ENCODE results near the gene PLCB1. TPM values are rescaled to one million over a fixed set of nuclear protein-coding genes. Genes with fewer than 3 reads are reported as not detected.

PLCB1 gene
- total RNA-seq, 1 donor from 2014 or later: 19.0 TPM

DNA sequence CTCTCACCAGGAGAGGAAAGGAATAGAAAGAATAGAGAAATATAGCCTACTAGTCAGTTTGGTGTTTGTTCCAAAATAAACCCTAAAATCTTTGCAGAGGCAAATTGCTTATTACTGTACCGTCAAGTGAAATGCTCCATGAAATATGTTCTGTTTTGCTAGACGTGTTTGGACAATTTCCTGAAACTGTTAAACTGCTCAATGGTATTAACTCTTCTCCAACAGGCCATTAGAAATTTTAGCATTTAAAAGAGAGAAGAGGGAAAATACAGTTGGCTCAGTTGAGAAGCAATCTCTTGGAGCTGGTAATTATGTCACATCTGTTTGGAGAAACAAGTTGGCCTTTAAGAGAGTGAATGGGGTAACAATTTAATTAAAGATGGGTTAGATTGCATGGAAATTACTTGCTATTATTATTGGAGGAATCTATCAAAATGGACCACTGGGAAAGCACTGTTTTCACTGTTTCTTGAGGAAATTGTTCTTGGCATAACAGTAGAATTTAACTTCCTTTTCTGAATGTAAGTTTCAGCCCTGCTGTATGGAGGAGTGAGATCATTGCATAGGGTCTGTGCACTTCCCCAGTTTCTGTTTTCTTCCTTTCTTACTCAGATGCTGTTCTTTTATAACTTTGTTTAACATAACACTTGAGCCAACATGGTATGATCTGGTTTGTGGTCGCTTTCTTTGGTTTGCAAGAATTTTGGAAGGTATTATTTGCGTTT lies 373.6 kb downstream of the PLCB1 start:
- no peak for DNase-seq (ENCODE audit: low spot score)

DNA sequence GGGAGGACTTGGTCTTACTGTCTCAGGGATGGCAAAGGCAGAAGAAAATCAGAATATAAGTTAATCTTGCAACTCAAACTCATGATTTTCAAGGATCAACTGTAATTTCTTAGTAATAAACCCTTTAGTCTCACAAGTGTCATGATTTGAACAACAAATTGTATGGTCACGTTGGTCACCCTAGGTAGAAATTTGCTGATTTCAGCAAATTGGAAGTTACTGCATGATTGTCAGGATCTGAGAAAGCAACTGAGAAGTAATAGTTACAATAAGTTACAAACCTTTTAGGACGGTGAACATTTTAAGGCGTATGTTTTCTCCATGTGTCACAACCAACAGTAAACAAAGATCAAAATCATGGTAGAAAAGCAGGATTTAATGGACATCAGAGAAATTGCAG lies 375.2 kb downstream of the PLCB1 start:
- DNase-seq (ENCODE audit: low spot score): no peak

DNA sequence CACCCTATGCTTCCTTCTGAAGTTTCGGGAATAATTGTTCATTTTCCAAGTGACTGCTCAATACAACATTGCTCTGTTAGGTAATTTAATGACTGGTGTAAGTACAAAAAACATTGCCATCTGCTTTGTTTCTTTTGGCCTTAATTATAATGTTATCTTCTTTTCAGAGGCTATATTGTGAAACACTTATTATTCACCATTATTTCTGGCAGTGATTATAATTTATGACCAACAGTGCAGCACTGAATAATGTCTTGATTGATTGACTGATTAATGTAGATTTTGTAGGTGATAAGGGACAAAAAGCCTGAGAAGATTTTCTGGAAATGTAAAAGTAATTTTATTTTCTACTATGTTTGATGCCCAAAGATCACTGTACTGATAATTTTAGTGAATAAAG lies 377.7 kb downstream of the PLCB1 start:
- no peak for DNase-seq (ENCODE audit: low spot score)

DNA sequence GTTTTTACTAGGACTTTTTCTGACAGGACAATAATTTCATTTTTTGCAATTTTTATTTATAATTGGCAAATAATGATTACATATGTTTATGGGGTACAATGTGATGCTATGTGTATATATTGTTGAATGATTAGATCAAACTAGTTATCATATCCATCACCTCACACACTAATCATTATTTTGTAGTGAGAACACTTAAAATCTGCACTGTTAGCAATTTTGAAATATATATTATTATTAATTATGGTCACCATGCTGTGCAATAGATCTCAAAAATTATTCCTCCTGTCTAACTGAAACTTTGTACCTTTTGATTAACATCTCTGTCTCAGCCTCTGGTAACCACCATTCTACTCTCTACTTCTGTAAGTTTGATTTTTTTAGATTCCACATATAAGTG lies 378.7 kb downstream of the PLCB1 start:
- DNase-seq (ENCODE audit: low spot score): no peak

DNA sequence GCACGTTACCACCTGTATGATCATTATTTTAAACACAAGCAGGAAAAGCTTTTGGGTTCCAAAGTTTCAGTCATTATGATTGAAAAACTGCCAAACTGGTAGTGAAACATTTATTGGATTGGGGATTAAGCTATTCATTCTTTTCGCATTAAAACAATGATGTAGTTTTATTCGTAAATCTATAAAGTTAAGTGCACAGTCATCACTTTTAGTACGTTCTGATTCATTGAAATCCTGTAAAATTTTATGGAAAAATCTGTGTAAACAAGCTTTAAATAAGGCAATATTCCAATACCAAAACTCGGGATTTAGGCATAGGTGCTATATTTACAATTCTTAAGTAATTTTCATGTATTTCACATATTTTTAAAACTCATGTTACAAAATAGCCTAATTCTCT lies 379.9 kb downstream of the PLCB1 start:
- no peak for DNase-seq (ENCODE audit: low spot score)

DNA sequence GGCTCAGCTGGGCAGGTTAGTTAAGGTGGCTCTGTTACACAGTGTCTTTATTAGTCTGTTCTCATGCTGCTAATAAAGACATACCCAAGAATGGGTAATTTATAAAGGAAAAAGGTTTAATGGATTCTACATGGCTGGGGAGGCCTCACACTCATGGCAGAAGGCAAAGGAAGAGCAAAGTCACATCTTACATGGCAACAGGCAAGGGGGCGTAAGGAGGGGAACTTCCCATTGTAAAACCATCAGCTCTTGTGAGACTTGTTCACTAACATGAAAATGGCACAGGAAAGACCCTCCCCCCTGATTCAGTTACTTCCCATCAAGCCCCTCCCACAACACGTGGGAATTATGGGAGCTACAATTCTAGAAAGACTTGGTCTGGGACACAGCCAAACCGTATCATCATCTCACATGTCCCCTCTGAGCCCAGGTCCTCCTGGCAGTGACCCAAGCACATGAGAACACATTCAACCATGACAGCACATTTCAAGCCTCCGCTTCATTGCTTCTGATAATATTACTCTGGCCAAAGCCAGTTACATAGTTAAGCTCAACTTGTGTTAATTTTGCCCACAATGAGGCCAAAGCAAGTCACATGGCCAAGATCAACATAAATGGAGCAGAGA lies 383.9 kb downstream of the PLCB1 start:
- DNase-seq (ENCODE audit: low spot score): no peak

DNA sequence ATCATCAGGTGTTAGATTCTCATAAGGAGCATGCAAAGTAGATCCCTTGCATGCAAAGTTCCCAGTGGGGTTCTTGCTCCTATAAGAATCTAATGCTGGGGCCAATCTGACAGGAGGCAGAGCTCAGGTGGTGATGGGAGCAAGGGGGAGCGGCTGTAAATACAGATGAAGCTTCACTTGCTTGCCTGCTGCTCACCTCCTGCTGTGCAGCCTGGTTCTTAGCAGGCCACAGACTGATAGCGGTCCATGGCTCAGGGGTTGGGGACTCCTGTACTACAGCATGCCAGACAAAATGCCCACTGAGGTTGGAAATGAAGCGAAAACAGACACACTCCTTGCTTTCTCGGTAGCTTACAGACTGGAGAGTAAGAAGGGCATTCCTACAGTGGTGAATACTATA lies 386.8 kb downstream of the PLCB1 start:
- DNase-seq (ENCODE audit: low spot score): no peak

DNA sequence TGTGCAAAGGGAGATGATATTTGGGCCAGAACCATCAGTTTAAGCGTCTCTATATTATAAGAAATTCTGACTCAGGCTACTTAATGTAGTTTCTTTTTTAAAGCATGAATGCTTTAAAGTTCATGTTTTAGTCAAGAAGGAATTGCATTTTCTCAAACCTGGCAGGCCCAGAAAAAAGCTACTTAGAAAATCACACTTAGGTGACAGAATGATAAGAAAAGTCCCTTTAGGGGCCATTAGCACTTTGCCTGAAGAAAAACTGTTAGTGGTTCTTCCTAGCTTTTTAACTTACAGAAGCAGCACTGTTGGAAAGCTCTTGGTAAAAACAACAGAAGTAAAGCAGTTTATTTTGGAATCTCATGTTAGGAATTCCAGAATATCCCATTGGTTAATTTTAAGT lies 387.8 kb downstream of the PLCB1 start:
- DNase-seq (ENCODE audit: low spot score): no peak

DNA sequence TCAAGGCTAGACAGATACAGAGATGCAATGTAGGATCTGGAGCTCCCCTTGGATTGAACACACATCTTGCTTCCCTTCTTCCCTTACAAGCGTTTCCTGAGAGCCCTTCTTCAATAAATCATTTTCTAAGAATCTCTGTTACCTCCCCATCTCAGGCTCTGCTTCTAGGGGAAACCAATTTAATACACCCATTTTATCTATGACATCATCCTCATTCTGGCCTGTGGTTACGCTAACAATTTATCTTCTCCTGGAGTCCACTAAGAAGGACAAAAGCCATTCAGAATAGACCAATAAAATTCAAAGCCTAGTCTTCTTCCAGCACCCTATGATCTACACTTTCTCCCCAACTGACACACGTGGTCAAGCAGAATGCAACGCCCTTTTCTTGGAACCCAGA lies 390.1 kb downstream of the PLCB1 start:
- DNase-seq (ENCODE audit: low spot score): no peak

DNA sequence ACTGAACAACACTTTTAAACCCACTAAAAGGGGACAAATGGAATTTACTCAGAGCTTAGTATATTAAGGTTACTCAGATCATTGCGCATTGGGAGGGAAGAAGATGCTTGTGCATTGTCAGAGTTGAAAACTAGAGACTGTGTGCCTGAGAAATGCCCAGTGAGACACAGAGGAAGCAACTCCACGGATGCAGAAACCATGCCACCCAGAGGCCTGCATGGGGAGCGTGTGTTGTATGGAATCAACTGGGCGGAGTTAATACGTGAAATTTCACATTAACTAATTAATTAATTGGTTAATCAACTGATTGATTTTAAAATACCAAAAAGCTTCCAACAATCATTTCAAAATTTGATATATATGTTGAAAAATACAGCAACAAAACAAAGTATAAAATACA lies 391.6 kb downstream of the PLCB1 start:
- no peak for DNase-seq (ENCODE audit: low spot score)

DNA sequence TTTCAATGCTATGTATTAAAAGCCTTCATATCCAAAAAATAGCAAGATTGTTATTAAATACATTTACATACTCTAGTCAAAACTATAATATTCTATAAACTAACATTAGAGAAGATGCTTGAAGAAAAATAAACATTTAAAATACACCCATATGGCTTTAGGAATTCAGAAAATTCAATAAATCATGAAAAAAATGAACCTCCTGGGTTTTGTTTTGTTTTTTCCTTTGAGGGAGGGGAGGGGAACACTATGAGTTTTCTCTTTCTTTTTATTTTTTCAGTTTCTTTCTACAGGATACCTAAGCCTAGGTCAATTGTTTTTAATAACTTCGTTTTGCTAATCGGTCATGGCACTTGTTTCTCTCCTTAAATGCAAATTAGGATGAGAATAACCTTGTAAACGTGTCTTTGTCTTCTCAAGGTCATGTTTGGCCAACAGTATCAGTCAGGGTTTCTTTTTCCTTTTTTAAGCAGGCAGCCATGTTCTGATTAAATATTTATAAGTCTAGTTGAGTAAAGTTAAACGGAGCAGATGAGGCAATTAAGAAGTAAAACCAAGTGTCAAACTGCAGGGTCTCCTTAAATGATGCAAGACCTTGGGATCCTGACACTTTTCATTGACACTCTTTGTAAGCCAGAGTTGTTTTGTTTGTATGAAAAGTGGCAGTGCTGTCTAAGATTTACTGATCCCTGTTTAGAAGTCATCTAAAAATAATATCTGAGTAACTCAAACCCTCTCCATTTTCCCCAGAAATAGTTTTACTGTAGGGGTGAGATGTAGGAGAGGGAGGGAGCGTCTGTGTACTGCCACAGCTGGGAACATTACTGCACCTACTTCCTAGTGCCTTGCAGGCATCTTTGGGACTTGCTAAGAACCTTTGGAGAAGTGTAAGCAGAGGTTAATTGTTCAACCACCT lies 392.3 kb downstream of the PLCB1 start:
- no peak for DNase-seq (ENCODE audit: low spot score)

DNA sequence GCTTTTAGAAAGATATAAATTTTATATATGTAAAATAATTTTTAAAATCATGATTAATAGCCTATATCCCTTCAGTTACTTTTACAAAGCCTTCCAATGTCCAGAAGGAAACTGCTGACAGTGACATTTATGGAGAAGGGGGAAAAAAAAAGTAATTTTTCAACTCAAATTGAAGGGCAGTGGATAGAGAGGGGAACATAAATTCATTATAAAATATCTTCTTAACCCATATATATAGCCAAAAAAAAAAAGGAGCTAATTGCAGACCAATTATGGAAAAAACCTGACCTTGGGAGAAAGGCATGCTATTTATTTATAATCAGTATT lies 392.9 kb downstream of the PLCB1 start:
- no peak for DNase-seq (ENCODE audit: low spot score)

DNA sequence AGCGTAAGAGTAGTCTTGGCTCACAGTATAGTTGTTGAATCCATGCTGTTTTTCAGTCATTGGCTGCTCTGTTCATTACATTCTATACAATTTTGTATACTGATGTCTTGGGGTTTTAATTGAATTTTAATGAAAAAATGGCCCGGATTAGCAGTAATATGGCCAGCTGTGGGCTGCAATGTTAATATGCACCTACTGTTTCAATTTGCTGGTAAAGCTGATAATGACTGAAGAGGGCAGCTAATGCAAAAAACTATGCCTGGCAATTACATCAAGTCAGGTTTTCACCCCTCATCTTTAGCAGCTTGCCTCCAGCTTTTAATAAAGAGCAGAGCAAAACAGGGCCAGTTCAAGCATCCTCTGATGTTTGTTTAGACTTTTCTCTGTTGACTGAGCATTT lies 394.5 kb downstream of the PLCB1 start:
- no peak for DNase-seq (ENCODE audit: low spot score)

DNA sequence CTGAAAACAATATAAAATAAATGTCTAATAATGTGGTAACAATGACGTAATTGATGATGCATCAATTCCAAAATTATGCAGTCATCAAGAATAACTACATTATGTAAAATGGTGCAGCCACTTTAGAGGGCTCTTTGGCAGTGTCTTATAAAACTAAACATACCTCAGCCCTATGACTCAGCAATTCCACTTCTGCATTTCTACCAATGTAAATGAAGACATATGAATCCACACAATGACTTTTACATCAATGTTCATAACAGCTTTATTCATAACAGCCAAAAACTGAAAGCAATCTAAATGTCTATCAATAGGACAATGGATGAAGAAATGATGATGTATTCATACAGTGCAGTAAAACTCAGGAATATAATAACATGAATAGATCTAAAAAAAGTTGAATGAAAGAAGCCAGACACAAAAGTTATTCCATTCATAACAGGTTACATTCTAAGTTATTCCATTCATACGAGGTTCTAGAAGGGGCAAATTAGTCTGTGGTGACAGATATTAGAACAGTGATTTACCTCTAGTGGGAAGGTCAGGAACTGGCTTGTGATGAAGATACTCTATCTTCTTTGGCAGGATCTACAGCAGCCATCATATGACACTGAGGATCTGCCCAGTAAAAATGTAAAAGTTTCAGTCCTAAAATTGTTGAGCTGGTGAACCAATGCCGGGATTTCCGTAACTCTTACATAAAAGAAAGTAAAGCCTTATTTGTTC lies 396.1 kb downstream of the PLCB1 start:
- DNase-seq (ENCODE audit: low spot score): no peak

DNA sequence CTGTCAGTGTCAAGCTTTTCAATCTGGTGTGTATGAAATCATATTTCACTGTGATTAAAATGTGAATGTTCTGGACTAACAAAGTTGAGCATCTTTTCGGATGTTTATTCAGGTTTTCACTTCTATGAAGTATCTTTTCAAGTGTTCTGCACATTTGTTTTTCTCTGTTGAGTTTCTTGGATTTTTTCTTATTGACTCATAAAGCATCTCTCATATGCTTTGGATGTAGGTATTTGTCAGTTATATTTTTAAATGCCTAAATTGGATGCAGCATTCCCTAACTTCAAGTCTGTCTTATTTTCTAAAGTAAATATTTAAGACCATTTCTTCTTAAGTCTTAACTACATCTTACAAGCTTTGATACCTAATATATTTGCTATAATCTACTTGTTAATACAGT lies 398.0 kb downstream of the PLCB1 start:
- DNase-seq (ENCODE audit: low spot score): no peak

DNA sequence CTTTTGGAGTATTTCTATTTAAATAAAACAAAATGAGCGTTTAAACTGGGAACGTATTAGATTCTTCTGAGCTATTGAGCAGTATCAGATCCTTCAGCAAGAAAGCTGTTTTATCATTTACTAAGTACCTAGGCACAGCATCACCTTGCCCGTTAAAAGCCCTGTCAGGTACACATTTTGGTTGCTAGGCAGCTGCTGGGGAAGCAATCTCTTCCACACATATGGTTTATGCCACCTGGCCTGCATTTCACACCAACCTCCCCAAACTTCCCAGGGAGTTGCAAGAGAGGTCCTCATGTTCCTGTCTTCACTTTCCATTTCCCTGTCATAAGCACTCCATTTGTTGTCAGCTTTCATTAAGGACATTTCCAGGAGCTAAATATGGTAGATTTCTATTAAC lies 400.1 kb downstream of the PLCB1 start:
- no peak for DNase-seq (ENCODE audit: low spot score)

DNA sequence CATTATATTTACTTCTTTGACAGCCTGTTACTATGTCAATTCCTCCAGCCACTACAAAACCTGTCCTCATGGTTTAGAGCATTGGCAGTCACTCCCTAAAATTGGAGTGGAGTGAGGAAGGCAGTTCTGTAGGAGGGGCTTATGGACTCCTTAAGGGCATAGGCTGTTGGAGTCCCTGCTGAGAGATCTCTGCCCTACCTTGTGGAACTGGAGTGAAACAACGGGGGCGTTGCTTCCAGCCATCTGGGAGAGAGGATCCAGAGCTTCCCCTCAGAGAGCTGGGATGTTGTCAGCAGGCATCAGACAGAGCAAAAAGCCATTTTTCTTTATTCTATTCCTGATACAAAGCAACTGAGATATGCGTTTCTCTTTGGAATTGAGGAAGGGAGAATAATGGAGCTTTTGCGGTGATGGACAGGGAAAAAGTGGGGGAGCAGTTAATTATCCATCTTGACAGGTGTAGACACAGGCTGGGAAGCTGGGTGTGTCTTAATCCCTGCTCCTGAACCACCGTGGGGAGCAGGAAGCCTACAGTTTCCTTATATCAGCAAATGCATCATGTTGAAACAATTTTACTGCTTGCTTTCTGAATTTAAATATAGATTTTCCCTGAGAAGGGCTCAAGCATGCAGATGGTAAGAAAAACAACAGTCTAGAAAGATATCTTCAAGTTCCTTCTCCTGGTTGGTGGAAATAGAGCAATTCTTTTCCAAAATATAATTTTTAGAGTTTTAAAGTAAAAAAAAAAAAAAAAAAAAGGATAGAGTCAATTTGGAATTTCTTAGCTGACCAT lies 402.5 kb downstream of the PLCB1 start:
- DNase-seq (ENCODE audit: low spot score): no peak

DNA sequence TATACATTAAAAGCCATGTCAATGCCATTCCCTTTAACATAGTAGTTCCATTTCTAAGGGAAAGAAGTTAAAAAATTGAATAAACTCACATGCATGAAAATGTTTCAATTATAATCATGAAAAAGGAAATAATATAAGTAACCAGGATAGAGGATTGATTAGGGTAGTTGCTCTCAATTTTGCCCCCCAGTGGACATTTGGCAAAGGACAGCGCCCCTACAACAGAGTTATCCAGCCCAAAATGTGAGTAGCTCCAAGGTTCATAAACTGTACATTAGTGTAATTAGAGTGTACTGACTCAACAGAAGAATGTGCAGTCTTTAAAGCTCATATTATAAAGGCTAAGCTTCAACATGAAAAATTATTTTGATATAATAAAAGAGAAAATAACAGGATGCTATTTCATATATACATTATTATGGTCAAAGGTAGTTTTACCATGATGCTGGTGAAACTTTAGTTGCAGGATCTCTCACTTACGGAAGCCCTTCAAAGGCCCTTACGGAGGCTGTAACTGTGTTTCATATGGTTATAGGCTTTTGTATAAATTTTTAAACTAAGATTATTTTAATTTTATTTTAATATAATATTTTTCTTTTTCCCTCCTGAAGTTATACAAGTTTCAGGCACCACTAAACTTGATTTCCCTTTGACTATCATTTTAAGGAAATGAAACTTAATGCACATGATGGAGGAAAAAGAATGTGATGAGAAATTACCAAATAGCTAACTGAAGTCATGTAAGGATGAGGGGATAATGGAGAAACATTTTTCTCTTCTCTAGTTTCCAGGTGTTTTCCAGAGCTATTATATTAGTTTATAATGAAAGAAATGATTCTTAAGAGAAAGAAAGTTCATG lies 403.6 kb downstream of the PLCB1 start:
- DNase-seq (ENCODE audit: low spot score): no peak

DNA sequence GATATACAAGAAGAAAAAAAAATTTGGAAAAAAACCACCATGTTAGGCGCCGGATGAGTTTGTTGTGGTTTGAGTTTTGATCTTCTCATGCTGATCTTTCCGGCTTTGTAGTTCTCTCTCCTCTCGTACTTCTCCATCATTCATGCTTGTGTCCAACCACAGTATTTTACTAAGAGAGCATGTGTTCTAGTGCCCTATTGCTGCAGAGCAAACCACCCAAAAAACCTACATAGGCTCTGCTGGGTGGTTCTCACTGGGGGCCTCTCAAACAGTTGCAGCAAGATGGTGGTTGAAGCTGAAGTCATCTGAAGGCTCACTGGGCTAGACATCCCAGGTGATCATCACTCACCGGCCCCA lies 404.2 kb downstream of the PLCB1 start:
- DNase-seq (ENCODE audit: low spot score): no peak

DNA sequence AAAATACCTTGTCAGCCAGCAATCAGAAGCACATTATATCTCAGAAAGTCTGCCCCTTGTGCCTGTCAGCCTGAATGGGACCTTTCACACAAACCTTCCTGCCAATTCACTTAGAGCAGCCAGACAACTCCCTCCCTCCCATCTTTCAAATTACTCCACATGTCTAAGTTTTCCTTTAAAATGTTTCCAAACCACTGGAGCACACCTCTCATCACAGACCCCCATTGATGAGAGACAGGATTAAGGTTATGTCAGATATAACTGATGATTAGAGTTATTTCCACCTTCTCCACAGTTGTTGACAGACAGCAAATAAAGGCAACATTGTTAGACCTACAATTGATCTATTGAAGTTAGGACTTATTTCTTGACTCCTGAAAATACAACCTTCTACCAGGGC lies 408.4 kb downstream of the PLCB1 start:
- no peak for DNase-seq (ENCODE audit: low spot score)

DNA sequence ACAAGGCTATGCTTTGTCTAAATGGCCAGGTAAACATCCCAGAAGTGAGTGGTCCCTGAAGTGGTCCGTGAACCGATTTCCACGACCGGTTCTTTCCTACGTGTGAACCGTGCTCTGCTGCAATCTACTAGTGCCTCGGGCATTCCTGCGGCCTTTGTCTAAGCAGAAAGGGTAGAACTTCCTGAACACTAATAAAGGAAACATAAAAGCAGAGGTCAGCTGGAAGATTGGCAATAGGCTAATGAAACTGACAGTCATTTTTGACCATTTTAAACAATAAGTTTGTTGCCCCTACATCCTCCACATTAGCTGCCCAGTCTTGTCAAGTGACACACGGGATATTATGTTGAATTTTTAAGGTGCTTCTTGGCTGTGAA lies 410.0 kb downstream of the PLCB1 start:
- no peak for DNase-seq (ENCODE audit: low spot score)

Data from mucosa of gallbladder (tissue), 1 donor.